ENCODE measurements around the gene EIF3C.
"Not testable (repeated sequence)": the region's sequence is repeated elsewhere in the genome, so short reads cannot be mapped to it uniquely, and the experiment has no call there.

DNA sequence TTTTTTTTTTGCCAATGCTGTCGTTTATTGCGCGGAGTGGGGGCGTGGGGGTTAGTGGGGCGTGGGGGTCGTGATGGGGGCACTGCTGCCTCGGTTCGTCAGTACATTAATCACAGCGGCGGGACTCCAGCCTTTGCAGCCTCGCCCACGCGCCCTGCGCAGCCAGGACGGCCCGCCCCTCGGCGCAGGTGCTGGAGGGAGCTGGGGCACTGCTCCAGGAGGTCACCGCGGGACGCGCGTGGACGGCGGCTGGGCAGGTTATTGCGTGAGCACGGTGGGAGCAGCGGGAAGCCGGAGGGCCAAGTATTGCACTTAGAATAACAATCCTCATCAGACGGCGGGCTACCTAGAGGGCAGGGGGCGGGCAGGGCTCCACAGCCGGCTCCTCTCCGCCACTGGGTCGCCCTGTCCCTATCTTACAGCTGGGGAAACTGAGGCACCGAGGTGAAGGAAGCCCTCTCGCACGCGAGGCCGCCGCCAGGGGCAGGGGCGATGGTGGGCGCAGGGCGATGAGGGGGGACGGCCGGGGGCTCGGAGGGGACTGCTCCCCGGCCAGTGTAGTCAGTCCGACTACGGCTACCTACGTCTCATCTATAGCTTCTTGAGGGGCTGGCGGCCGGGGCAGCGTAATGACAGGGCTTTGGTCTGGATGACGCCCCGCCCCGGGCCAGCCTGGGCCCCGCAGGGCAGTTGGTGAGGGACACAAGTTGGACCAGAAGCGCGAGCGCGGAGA lies 35.5 kb downstream of the EIF3C start:
- TF ChIP-seq, protein P1, sequence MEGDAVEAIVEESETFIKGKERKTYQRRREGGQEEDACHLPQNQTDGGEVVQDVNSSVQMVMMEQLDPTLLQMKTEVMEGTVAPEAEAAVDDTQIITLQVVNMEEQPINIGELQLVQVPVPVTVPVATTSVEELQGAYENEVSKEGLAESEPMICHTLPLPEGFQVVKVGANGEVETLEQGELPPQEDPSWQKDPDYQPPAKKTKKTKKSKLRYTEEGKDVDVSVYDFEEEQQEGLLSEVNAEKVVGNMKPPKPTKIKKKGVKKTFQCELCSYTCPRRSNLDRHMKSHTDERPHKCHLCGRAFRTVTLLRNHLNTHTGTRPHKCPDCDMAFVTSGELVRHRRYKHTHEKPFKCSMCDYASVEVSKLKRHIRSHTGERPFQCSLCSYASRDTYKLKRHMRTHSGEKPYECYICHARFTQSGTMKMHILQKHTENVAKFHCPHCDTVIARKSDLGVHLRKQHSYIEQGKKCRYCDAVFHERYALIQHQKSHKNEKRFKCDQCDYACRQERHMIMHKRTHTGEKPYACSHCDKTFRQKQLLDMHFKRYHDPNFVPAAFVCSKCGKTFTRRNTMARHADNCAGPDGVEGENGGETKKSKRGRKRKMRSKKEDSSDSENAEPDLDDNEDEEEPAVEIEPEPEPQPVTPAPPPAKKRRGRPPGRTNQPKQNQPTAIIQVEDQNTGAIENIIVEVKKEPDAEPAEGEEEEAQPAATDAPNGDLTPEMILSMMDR (conservative IDR thresholded peaks at IDR 0.05): not testable (repeated sequence)
- not testable (repeated sequence) for TF ChIP-seq EZH2 (IDR thresholded peaks at IDR 0.05; ENCODE audit: low read depth)

All from PC-9 (cell line).